Measurements from ENCODE around the gene INSC.

The INSC gene

GRCh38 chr11:15202626-15203025 is 87.9 kb downstream of the INSC start:
- no peak overlapping the region for H3K4me3 ChIP-seq (replicated peaks; ENCODE audit: low read depth, low read length)
- no peak for DNase-seq (ENCODE audit: low read depth)
- no peak for TF ChIP-seq CTCF (IDR thresholded peaks at IDR 0.05; ENCODE audit: low read length, missing control alignments)

GRCh38 chr11:15204711-15205110 is 90.0 kb downstream of the INSC start:
- no peak overlapping the region for H3K4me3 ChIP-seq (replicated peaks; ENCODE audit: low read depth, low read length)
- no peak for DNase-seq (ENCODE audit: low read depth)
- no peak for TF ChIP-seq CTCF (IDR thresholded peaks at IDR 0.05; ENCODE audit: low read length, missing control alignments)

GRCh38 chr11:15206791-15207190 is 92.1 kb downstream of the INSC start:
- TF ChIP-seq CTCF (IDR thresholded peaks at IDR 0.05; ENCODE audit: low read length, missing control alignments), result no peak
- no peak for DNase-seq (ENCODE audit: low read depth)
- H3K4me3 ChIP-seq (replicated peaks; ENCODE audit: low read depth, low read length), result no peak overlapping the region

- no peak overlapping the region for H3K4me3 ChIP-seq (replicated peaks; ENCODE audit: low read depth, low read length)
- DNase-seq (ENCODE audit: low read depth), result peak; percentile 73
- TF ChIP-seq CTCF (IDR thresholded peaks at IDR 0.05; ENCODE audit: low read length, missing control alignments), result peak; percentile 89
Observed at GRCh38 chr11:15208378-15209222, 93.9 kb downstream of the INSC start.

- no peak overlapping the region for H3K4me3 ChIP-seq (replicated peaks; ENCODE audit: low read depth, low read length)
- peak; percentile 48 for DNase-seq (ENCODE audit: low read depth)
- TF ChIP-seq CTCF (IDR thresholded peaks at IDR 0.05; ENCODE audit: low read length, missing control alignments), result no peak
Observed at GRCh38 chr11:15212876-15213275, 98.2 kb downstream of the INSC start.

GRCh38 chr11:15213471-15214231 is 98.9 kb downstream of the INSC start:
- no peak for DNase-seq (ENCODE audit: low read depth)
- TF ChIP-seq CTCF (IDR thresholded peaks at IDR 0.05; ENCODE audit: low read length, missing control alignments), result no peak
- no peak overlapping the region for H3K4me3 ChIP-seq (replicated peaks; ENCODE audit: low read depth, low read length)
